ENCODE data around the gene HHIPL2.
"Not testable (repeated sequence)": the region's sequence is repeated elsewhere in the genome, so short reads cannot be mapped to it uniquely, and the experiment has no call there.

- TF ChIP-seq CTCF (conservative IDR thresholded peaks at IDR 0.05; ENCODE audit: low read depth in 2 of 2); REST (IDR thresholded peaks at IDR 0.05; ENCODE audit: unreplicated experiment); CREB1 (CRISPR knock-in tag; IDR thresholded peaks at IDR 0.05; ENCODE audit: low read depth): not testable (repeated sequence)
These were observed 63.9 kb downstream of the HHIPL2 start for GRCh38 chr1:222484005-222484404.
